SK-MEL-5 (cell line): Measurements from ENCODE around the gene SPDYC. TPM values are rescaled to one million over a fixed set of nuclear protein-coding genes. Genes with fewer than 3 reads are reported as not detected.

Experiments used
- DNase-seq: peaks from one replicate; pipeline ENCODE4 v3.0.0-alpha.2; 2016; ENCODE audit warnings: low read depth, low spot score
- in situ Hi-C: cut with HindIII; loops from 2 replicates; pipeline ENCODE4 v1.10.0; 2016; ENCODE audit warnings: low sequenced_read_pairs, high pct_unique_total_duplicates, low pct_unique_long_range_greater_than_20kb
- total RNA-seq: library from RNA; depleted of rRNA; stranded (reverse); fragments of >200 nt; shearing (Covaris generic); gene quantifications from 2 replicates; pipeline ENCODE4 v1.2.3, GENCODE V29; 2014

The SPDYC gene
- total RNA-seq, 1 experiment from 2014 or later = not detected

DNA sequence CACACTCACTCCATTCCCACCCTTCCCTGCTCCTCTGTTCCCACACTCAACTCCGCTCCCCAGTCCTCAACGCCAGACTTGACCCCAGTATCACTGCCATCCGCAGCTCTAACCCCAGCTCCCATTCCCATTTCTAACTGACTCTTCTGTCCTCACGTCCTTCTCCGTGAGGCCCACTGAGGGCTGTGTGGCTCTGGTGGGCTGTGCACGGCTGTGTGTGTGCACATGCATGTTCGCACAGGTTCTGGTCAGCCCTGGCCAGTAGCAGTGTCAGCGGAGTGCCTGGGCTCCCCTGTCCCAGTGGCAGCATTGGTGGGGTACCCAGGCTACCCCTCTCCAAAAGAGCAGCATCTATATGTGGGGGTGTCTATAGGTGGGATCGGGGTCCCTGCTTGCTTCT, 16.7 kb downstream of the SPDYC start:
- in situ Hi-C loops = no loop called here
- no peak for DNase-seq

GRCh38 chr11:65187146-65187675, 17.2 kb downstream of the SPDYC start:
- no peak for DNase-seq

DNA sequence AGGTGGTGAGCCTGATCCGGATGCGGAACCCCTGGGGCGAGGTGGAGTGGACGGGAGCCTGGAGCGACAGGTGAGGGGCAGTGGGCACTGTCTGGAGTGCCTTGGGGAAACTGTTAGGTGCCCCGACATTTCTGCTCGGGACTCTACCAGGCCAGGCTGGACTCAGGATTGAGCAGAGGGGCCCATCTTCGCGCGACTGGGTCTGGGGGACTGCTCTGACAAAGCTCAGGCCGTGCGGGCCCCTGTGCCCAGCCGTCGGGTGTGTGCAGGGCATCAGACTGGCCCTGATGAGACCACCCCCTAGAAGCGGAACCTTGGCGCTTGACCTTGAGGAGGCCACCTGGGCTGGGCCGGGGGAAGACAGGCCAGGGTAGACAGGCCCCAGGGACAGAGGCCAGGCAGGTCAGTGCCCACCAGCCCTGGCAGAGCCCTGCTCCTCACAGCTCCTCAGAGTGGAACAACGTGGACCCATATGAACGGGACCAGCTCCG, 18.0 kb downstream of the SPDYC start:
- DNase-seq = no peak
- in situ Hi-C loops = no loop called here

More at GRCh38 chr11:65187146-65187675, 17.2 kb downstream of the SPDYC start:
- in situ Hi-C loops = no loop called here

DNA sequence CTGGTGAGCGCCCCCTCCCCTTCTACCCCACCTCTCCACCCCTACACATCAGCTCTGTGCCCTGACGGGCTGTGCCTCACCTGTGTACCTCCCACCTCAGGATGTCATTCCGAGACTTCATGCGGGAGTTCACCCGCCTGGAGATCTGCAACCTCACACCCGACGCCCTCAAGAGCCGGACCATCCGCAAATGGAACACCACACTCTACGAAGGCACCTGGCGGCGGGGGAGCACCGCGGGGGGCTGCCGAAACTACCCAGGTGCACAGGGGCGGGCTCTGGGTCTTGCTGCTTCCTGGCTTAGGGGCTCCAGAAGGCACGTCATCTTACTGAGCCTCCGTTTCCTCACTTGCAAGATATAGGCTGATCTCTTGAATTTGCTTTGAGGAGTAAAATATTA, 18.5 kb downstream of the SPDYC start:
- DNase-seq = no peak

DNA sequence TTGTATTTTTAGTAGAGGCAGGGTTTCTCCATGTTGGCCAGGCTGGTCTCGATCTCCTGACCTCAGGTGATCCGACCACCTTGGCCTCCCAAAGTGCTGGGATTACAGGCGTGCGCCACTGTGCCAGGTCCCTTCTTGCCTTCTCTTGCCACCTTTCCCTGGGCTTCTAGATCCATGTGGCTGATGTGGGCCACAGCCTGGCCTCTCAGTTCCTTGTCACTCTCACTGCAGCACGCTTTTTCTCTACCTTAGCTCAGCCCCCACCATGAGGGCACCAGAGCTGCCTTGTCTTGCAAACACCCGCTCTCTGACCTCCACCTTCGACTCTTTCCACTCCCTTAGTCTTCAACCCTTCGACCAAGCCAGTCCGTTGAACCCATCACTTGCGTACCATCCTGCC, 19.2 kb downstream of the SPDYC start:
- DNase-seq = no peak
- in situ Hi-C loops = no loop called here

More for the DNA sequence above, 18.5 kb downstream of the SPDYC start:
- in situ Hi-C loops = no loop called here

GRCh38 chr11:65194564-65194963, 24.5 kb downstream of the SPDYC start:
- DNase-seq = no peak
- in situ Hi-C loops = no loop called here

GRCh38 chr11:65204143-65204542, 34.1 kb downstream of the SPDYC start:
- DNase-seq = no peak
- in situ Hi-C loops = no loop called here

GRCh38 chr11:65204646-65205601, 34.9 kb downstream of the SPDYC start:
- in situ Hi-C loops = no loop called here
- peak; percentile 43 for DNase-seq

DNA sequence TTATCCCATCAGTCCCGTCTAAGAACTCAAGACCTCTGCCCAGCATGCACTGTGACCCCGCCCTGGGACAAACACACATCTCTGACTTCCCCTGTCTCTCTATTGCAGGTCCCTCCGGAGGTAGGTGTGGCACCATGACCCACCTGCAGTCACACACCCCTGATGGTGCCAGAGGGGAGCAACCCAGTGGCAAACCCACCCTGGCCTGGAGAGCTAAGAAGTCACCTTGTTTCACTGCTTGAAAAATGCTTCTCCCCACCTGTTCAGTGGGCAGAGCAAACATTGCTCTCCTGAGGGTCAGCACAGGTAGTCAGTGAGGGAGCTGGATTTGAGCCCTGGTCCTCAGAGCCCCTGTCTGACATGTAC, 35.6 kb downstream of the SPDYC start:
- DNase-seq = no peak
- in situ Hi-C loops = no loop called here

DNA sequence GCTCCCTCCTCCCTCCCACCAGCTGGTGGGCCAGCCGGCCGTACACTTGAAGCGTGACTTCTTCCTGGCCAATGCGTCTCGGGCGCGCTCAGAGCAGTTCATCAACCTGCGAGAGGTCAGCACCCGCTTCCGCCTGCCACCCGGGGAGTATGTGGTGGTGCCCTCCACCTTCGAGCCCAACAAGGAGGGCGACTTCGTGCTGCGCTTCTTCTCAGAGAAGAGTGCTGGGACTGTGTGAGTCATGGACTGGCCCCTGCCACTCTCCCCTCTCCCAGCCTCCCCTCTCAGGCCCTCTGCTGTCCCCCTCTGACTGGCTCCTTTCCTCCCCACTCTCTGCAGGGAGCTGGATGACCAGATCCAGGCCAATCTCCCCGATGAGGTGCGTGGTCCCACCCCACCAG, 36.4 kb downstream of the SPDYC start:
- no peak for DNase-seq
- in situ Hi-C loops = no loop called here

GRCh38 chr11:65206901-65207300, 36.9 kb downstream of the SPDYC start:
- in situ Hi-C loops = no loop called here

DNA sequence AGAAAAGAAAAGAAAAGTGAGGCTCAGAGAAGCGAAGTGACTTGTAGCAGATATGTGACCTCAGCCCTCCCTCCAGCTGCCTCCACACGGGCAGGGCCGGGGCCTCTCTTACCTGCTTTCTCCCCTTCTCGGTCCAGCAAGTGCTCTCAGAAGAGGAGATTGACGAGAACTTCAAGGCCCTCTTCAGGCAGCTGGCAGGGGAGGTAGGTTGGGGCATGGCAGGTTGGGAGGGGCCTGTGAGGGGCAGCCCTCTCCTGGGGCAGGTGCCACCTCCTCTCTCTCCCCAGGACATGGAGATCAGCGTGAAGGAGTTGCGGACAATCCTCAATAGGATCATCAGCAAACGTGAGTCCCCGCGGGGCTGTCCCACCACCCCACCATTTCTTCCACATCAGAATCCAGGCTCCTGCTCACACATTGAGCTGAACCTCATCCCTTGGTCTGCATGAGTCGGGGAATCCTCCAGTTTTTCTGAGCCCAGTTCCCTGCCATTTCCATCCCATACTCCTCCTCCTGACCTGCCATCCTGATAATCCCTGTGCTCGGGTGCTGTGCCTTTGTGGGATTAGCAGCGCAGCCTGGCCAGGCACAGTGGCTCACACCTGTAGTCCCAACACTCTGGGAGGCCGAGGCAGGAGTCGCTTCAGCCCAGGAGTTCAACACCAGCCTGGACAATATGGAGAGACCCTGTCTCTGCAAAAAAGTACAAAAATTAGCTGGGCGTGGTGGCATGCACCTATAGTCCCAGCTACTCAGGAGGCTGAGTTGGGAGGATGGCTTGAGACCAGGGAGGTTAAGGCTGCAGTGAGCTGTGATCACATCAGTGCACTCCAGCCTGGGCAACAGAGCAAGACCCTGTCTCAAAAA, 38.1 kb downstream of the SPDYC start:
- DNase-seq = no peak
- in situ Hi-C loops = no loop called here

More at GRCh38 chr11:65206901-65207300, 36.9 kb downstream of the SPDYC start:
- DNase-seq = no peak

DNA sequence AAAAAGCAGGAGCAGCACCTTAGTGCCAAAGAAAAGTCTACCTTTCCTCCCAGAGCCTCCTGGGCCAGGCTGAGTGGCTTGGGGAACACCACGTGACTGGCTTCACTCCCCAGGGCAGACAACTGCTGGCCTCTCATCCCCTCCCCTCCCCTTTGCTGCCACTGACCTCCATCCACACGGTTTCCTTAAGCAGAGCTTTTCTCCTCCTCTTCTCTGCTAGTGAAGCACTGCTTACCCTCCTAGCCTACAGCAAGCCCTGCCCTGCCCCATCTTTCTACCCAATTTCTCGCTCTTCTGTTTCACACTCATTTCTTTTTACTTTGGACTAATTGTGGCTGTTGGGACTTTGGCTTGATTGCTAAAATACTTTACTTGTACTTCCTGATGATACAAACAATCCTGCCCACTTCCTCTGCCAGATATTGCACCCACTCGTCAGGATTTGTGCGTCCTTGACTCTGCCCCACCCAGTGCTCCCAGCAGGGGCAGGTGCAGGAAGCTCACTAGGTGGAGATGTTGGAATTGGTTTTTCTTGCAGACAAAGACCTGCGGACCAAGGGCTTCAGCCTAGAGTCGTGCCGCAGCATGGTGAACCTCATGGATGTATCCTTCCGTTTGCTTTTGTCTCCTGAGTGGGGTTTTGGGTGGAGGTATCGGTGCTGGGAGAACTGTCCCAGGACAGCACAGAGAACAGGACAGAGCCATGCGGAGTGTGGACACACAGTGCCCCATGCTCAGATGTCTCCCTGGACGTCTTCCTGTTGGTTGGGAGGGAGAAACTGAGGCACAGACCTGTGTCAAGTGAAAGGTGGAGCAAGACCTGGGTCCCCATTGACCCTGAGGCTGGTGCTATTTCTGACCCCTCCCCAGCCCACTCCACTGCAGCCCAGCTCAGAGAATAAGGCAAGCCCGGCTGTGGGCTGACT, 39.0 kb downstream of the SPDYC start:
- in situ Hi-C loops = no loop called here
- DNase-seq = no peak

GRCh38 chr11:65209711-65210360, 39.8 kb downstream of the SPDYC start:
- DNase-seq = no peak
- in situ Hi-C loops = no loop called here

GRCh38 chr11:65210361-65210731, 40.3 kb downstream of the SPDYC start:
- DNase-seq = no peak
- in situ Hi-C loops = no loop called here

GRCh38 chr11:65210748-65211147, 40.7 kb downstream of the SPDYC start:
- in situ Hi-C loops = no loop called here
- DNase-seq = no peak
